Endothelial cell of umbilical vein (primary cell): ENCODE measurements around the gene DPF3. TPM values are rescaled to one million over a fixed set of nuclear protein-coding genes. Genes with fewer than 3 reads are reported as not detected.

Experiments used
- BruUV-seq: library from RNA; stranded (reverse); fragments of 400-500 nt; replicated peaks from 2 replicates; lab custom pipeline; 2021; lab: Mats Ljungman, UMichigan
- CTCF ChIA-PET: fragments of 300-600, 350-600 bp; sonication (Branson Sonifier 250); formaldehyde crosslinking; loops from one replicate; lab custom pipeline; 2021; ENCODE audit warnings: antibody characterized with exemption, inconsistent platforms; lab: Charles Lee
- POLR2A ChIA-PET: fragments of 300-600, 350-600 bp; sonication (Branson Sonifier 250); formaldehyde crosslinking; loops from one replicate; lab custom pipeline; 2021; ENCODE audit warnings: antibody characterized with exemption, inconsistent platforms; lab: Charles Lee
- DNase-seq: peaks from one replicate; pipeline ENCODE4 v3.0.0-alpha.2; 2011; ENCODE audit warnings: low read depth, low spot score
- FAIRE-seq: peaks from 2 replicates; lab custom pipeline; 2011; peaks lifted over from hg19 to GRCh38; lab: Jason Lieb, UNC
- H2AFZ ChIP-seq: 2 replicates; pipeline ENCODE4 v1.6.0; 2012; ENCODE audit warnings: low read depth, low read length, control low read depth, inconsistent platforms
- H3K27ac ChIP-seq: 2 replicates; pipeline ENCODE4 v1.5.1; 2011; ENCODE audit warnings: low read depth, mild to moderate bottlenecking, control low read depth, low read length, moderate library complexity; ENCODE audit not compliant: insufficient read depth
- H3K27me3 ChIP-seq, 2 experiments: 2 replicates each; pipeline versions ENCODE4 v1.6.0 to v1.6.1; 2011; ENCODE audit warnings: low read length in 2 of 2, mixed read lengths in 1 of 2; ENCODE audit not compliant: control insufficient read depth in 2 of 2, insufficient read depth in 2 of 2
- H3K36me3 ChIP-seq, 2 experiments: 2 replicates in 1 of 2; 3 replicates in 1 of 2; pipeline ENCODE4 v1.5.1; 2011; ENCODE audit warnings: low read length in 2 of 2, mild to moderate bottlenecking in 1 of 2, moderate library complexity in 1 of 2; ENCODE audit not compliant: control insufficient read depth in 2 of 2, insufficient read depth in 2 of 2; ENCODE audit errors: extremely low read depth in 1 of 2
- H3K4me1 ChIP-seq: 3 replicates; pipeline ENCODE4 v1.5.1; 2011; ENCODE audit warnings: mild to moderate bottlenecking, low read length; ENCODE audit not compliant: control insufficient read depth, insufficient read depth; ENCODE audit errors: extremely low read depth
- H3K4me2 ChIP-seq: 2 replicates; pipeline ENCODE4 v1.6.1; 2011; ENCODE audit warnings: low read length, control low read depth, mixed read lengths; ENCODE audit not compliant: insufficient read depth
- H3K4me3 ChIP-seq, 3 experiments: fragments of 200-600 bp in 1 of 3; sonication (generic), shearing (Covaris generic) in 1 of 3; replicated peaks in 1 of 3; 2 replicates each; pipeline ENCODE4 v1.5.1; 2011 to 2016; ENCODE audit warnings: control low read depth in 3 of 3, low read length in 3 of 3, mild to moderate bottlenecking in 2 of 3, inconsistent platforms in 1 of 3, low read depth in 1 of 3, moderate library complexity in 1 of 3; ENCODE audit not compliant: insufficient read depth in 1 of 3
- H3K79me2 ChIP-seq: 2 replicates; pipeline ENCODE4 v1.6.0; 2012; ENCODE audit warnings: low read length, inconsistent platforms; ENCODE audit not compliant: control insufficient read depth, insufficient read depth
- H3K9ac ChIP-seq: replicated peaks from 2 replicates; pipeline ENCODE3; 2011; ENCODE audit warnings: low read length, control low read depth; ENCODE audit not compliant: insufficient read depth; ENCODE audit errors: extremely low read depth
- H3K9me1 ChIP-seq: replicated peaks from 3 replicates; pipeline ENCODE4 v1.6.0; 2011; ENCODE audit warnings: mild to moderate bottlenecking, low read length; ENCODE audit not compliant: control insufficient read depth, insufficient read depth; ENCODE audit errors: extremely low read depth
- H3K9me3 ChIP-seq: replicated peaks from 2 replicates; pipeline ENCODE4 v1.5.1; 2012; ENCODE audit warnings: low read length, inconsistent platforms; ENCODE audit not compliant: control insufficient read depth, insufficient read depth
- H4K20me1 ChIP-seq: replicated peaks from 2 replicates; pipeline ENCODE3; 2011; ENCODE audit warnings: mild to moderate bottlenecking, low read length; ENCODE audit not compliant: control insufficient read depth, insufficient read depth; ENCODE audit errors: extremely low read depth
- CTCF ChIP-seq, 2 donors: IDR thresholded peaks; 1 replicate in 1 of 2; 2 replicates in 1 of 2; pipeline ENCODE4 v1.5.1; 2011; ENCODE audit warnings: low read length in 2 of 2, mild to moderate bottlenecking in 2 of 2, moderate library complexity in 2 of 2, control low read depth in 1 of 2, inconsistent platforms in 1 of 2, low read depth in 1 of 2; ENCODE audit not compliant: insufficient read depth in 1 of 2; ENCODE audit errors: extremely low read depth in 1 of 2
- EZH2 ChIP-seq: IDR thresholded peaks from 2 replicates; pipeline ENCODE4 v1.6.1; 2012; ENCODE audit warnings: borderline replicate concordance, low read depth, mild to moderate bottlenecking, moderate library complexity, low read length, inconsistent platforms; ENCODE audit not compliant: severe bottlenecking
- GATA2 ChIP-seq: IDR thresholded peaks from 2 replicates; pipeline ENCODE4 v1.7.0; 2011; ENCODE audit warnings: low read depth, mild to moderate bottlenecking, moderate library complexity, mixed read lengths, low read length; ENCODE audit not compliant: insufficient read length, insufficient read depth
- MYC ChIP-seq: IDR thresholded peaks from one replicate; pipeline ENCODE4 v1.6.1; 2011; ENCODE audit warnings: mild to moderate bottlenecking, low read depth, low read length
- POLR2A ChIP-seq: IDR thresholded peaks from 2 replicates; pipeline ENCODE4 v1.6.1; 2012; ENCODE audit warnings: low read depth, mild to moderate bottlenecking, control low read depth, low read length
- POLR2AphosphoS5 ChIP-seq: IDR thresholded peaks from 2 replicates; pipeline ENCODE4 v1.6.1; 2012; ENCODE audit warnings: low read depth, mild to moderate bottlenecking, control low read depth, low read length, moderate library complexity; ENCODE audit not compliant: insufficient read depth
- dilution Hi-C: fragments of 300-500 bp; cut with MboI; formaldehyde crosslinking; loops from one replicate; pipeline ENCODE4 v1.15.0; 2019; ENCODE audit warnings: low sequenced_read_pairs; ENCODE audit not compliant: extremely low pct_ligation_motif_present
- intact Hi-C: fragments of 100-400 bp; cut with micrococcal nuclease; formaldehyde crosslinking; loops from one replicate; pipeline ENCODE4 v1.10.0; 2022
- polyA plus RNA-seq, 4 experiments: library from polyadenylated mRNA; depleted of rRNA in 3 of 4; stranded (reverse) in 3 of 4; unstranded in 1 of 4; fragments of >200 nt; gene quantifications; 2 replicates each; pipeline versions ENCODE4 v1.2.1 to v1.2.3, GENCODE V29; 2011 to 2012; ENCODE audit warnings: missing spikeins in 1 of 4
- total RNA-seq: library from RNA; stranded (reverse); gene quantifications from 2 replicates; pipeline ENCODE4 v1.2.3, GENCODE V29; 2021

The DPF3 gene
- total and polyA plus RNA-seq, 2 donors (not counting 3 experiments of a cell fraction or from before 2014, with no cell fraction given), result 2.4 to 3.5 TPM

GRCh38 chr14:72621387-72622065, 272.4 kb downstream of the DPF3 start:
- DNase-seq (no peak), FAIRE-seq (no peak)
- Histone ChIP-seq H3K4me1 (peaks cover 23% of the 10 kb centered on the region), H2AFZ (no peak overlapping the region), H3K9me3 (no peaks in the 10 kb centered on the region), H3K9ac (no peak overlapping the region), H3K27me3 (no peaks in the 10 kb centered on the region), H3K79me2 (no peaks in the 10 kb centered on the region), H3K4me2 (no peak overlapping the region), H4K20me1 (no peaks in the 10 kb centered on the region), H3K36me3 (no peaks in the 10 kb centered on the region), H3K4me3 (no peak overlapping the region), H3K27ac (no peak overlapping the region), H3K9me1 (no peaks in the 10 kb centered on the region)
- ChIA-PET POLR2A (interaction anchor here (0.6 kb wide), 2 partner anchors 73 to 115 kb away, joined by 3 to 4 read pairs; no protein-coding TSS in a partner anchor), CTCF (interaction anchor here (1.8 kb wide), 1 partner anchor 10 kb away, joined by 5 read pairs; no protein-coding TSS in a partner anchor)
- intact Hi-C loops, result no loop called here
- no TSS peak for BruUV-seq
- dilution Hi-C loops, result no loop called here
- TF ChIP-seq CTCF (IDR thresholded peaks at IDR 0.05; ENCODE audit: extremely low read depth in 1 of 2, insufficient read depth in 1 of 2, low read depth in 1 of 2, low read length in 2 of 2), result no peak
- TF ChIP-seq MYC, result no peak
- no peak for TF ChIP-seq POLR2AphosphoS5
- TF ChIP-seq GATA2, result no peak

- BruUV-seq, result no TSS peak
- POLR2A ChIA-PET, result no interaction called here
- H3K4me1 ChIP-seq, result peaks cover 39% of the 10 kb centered on the region
- no peaks in the 10 kb centered on the region for H3K9me1 ChIP-seq
- no peak overlapping the region for H3K4me3 ChIP-seq
- intact Hi-C loops, result no loop called here
- no peak overlapping the region for H3K27ac ChIP-seq
- H3K27me3 ChIP-seq, result no peaks in the 10 kb centered on the region
- no peak overlapping the region for H2AFZ ChIP-seq
- no peaks in the 10 kb centered on the region for H3K79me2 ChIP-seq
- CTCF ChIA-PET, result no interaction called here
- no peaks in the 10 kb centered on the region for H3K9me3 ChIP-seq
- H3K9ac ChIP-seq, result no peak overlapping the region
- dilution Hi-C loops, result no loop called here
- no peak for FAIRE-seq
- H3K4me2 ChIP-seq, result no peak overlapping the region
- TF ChIP-seq POLR2AphosphoS5 (no peak), POLR2A (no peak), EZH2 (no peak), CTCF (IDR thresholded peaks at IDR 0.05; ENCODE audit: extremely low read depth in 1 of 2, insufficient read depth in 1 of 2, low read depth in 1 of 2, low read length in 2 of 2) (no peak)
- no peaks in the 10 kb centered on the region for H4K20me1 ChIP-seq
- DNase-seq, result no peak
- H3K36me3 ChIP-seq, result no peaks in the 10 kb centered on the region
Measured at GRCh38 chr14:72619881-72620280, 274.0 kb downstream of the DPF3 start.
